Upper lobe of left lung (tissue), 6 donors: ENCODE data around the gene RIMS4. TPM values are rescaled to one million over a fixed set of nuclear protein-coding genes. Genes with fewer than 3 reads are reported as not detected.

ENCODE experiments used
- ATAC-seq, 2 donors: fragments of 200-7000 bp; cut with Tn5 transposase; one replicate each; pipeline ENCODE4 v1.9.1; 2022; ENCODE audit warnings: mild to moderate bottlenecking in 2 of 2, moderate library complexity in 2 of 2; ENCODE audit not compliant: low FRiP score in 2 of 2
- DNase-seq, 2 donors: peaks; one replicate each; pipeline ENCODE4 v3.0.0-alpha.2; 2019 to 2020
- H3K27ac ChIP-seq, 4 donors: fragments of 200-600 bp; sonication (generic); one replicate each; pipeline ENCODE4 v1.5.1; 2016 to 2019
- H3K27me3 ChIP-seq, 4 donors: fragments of 200-600 bp; sonication (generic); one replicate each; pipeline ENCODE4 v1.5.1; 2017 to 2019
- H3K36me3 ChIP-seq, 4 donors: fragments of 200-600 bp; sonication (generic); one replicate each; pipeline ENCODE4 v1.5.1; 2016 to 2019
- H3K4me1 ChIP-seq, 4 donors: fragments of 200-600 bp; sonication (generic); one replicate each; pipeline ENCODE4 v1.5.1; 2018 to 2019
- H3K4me3 ChIP-seq, 4 donors: fragments of 200-600 bp; sonication (generic); one replicate each; pipeline ENCODE4 v1.5.1; 2017 to 2019; ENCODE audit warnings: mild to moderate bottlenecking in 2 of 4, moderate library complexity in 1 of 4
- H3K9me3 ChIP-seq, 4 donors: fragments of 200-600 bp; sonication (generic); one replicate each; pipeline ENCODE4 v1.5.1; 2018 to 2019
- CTCF ChIP-seq, 6 experiments: fragments of 450-650 bp in 4 of 6; fragments of 200-600 bp in 2 of 6; sonication (generic) in 2 of 6; IDR thresholded peaks; one replicate each; pipeline ENCODE4 v1.5.1; 2016 to 2019; ENCODE audit warnings: antibody characterized with exemption in 6 of 6
- EP300 ChIP-seq, 4 donors: sonication (generic); formaldehyde crosslinking; IDR thresholded peaks; one replicate each; pipeline ENCODE4 v1.5.1; 2017; ENCODE audit warnings: antibody characterized with exemption in 4 of 4, control low read depth in 2 of 4
- POLR2A ChIP-seq, 4 donors: fragments of 450-650 bp; IDR thresholded peaks; one replicate each; pipeline ENCODE4 v1.5.1; 2016 to 2017; ENCODE audit warnings: antibody characterized with exemption in 4 of 4, mild to moderate bottlenecking in 2 of 4
- POLR2AphosphoS5 ChIP-seq, 2 donors: sonication (generic); formaldehyde crosslinking; IDR thresholded peaks; one replicate each; pipeline ENCODE4 v1.5.1; 2017; ENCODE audit warnings: antibody characterized with exemption in 2 of 2
- WGBS, 2 donors: methylation state at CpG; one replicate each; pipeline ENCODE4 v1.1.5; 2017 to 2018; 5-methylcytosine and 5-hydroxymethylcytosine counted together
- total RNA-seq, 6 donors: library from RNA; depleted of rRNA in 4 of 6; stranded (reverse); fragments of >200 nt in 4 of 6; gene quantifications; one replicate each; pipeline versions ENCODE4 v1.1.0 to v1.2.1, GENCODE V29; 2016 to 2021
- donor health status: DM: no; HTN: no; CAD: no; lungs with moderate emphysema.
- donor health status: DM: no; HTN: yes; CAD: no; lungs with severe emphysema.

The RIMS4 gene
- total RNA-seq: 1 to 10 TPM; 1.0 to 2.2 (median 2.1) TPM

- peaks cover 0 to 15% (median 6%) of the 10 kb centered on the region in 4 donors for H3K4me1 ChIP-seq
- peak within 1 kb of the TSS in 3 of 4 donors; percentile 34 to 44 (median 41) for H3K4me3 ChIP-seq
- DNase-seq (peak in 1 of 2 donors; percentile 81), ATAC-seq (no peak)
- peaks cover 0 to 12% (median 8%) of the 10 kb centered on the region in 4 donors for H3K9me3 ChIP-seq
- H3K36me3 ChIP-seq: no peaks in the 10 kb centered on the region
- no peak within 1 kb of the TSS for H3K27ac ChIP-seq
- H3K27me3 ChIP-seq: peaks cover 0 to 26% (median 11%) of the 10 kb centered on the region in 4 donors
- WGBS, 2 donors: 28 to 47% methylated on average over 10 to 14 of the region's 89 CpGs
- TF ChIP-seq POLR2A (IDR thresholded peaks at IDR 0.05): no peak
- no peak for TF ChIP-seq POLR2AphosphoS5 (IDR thresholded peaks at IDR 0.05)
- TF ChIP-seq CTCF (IDR thresholded peaks at IDR 0.05): no peak
Measured at GRCh38 chr20:44810391-44811149, at the start of gene RIMS4. TSS of gene RIMS4 (minus strand) at chr20:44810546. CDS start at chr20:44810271, 275 bp downstream.

- no peak overlapping the region for H3K27ac ChIP-seq
- H3K4me3 ChIP-seq: no peak overlapping the region
- no peaks in the 10 kb centered on the region for H3K27me3 ChIP-seq
- no peak for DNase-seq
- TF ChIP-seq POLR2AphosphoS5 (IDR thresholded peaks at IDR 0.05) (no peak), POLR2A (IDR thresholded peaks at IDR 0.05) (no peak)
- H3K9me3 ChIP-seq: no peaks in the 10 kb centered on the region
- H3K36me3 ChIP-seq: no peaks in the 10 kb centered on the region
- ATAC-seq: no peak
- peaks cover 0 to 2% (median 0%) of the 10 kb centered on the region in 4 donors for H3K4me1 ChIP-seq
Measured at GRCh38 chr20:44858606-44859360, 48.4 kb upstream of the RIMS4 start.

- H3K27me3 ChIP-seq: no peaks in the 10 kb centered on the region
- WGBS, 2 donors: 87 to 94% methylated on average over 6 of the region's 6 CpGs
- H3K9me3 ChIP-seq: no peaks in the 10 kb centered on the region
- H3K27ac ChIP-seq: no peak overlapping the region
- H3K4me3 ChIP-seq: no peak overlapping the region
- DNase-seq (no peak), ATAC-seq (no peak)
- H3K4me1 ChIP-seq: peaks cover 0 to 2% (median 0%) of the 10 kb centered on the region in 4 donors
- TF ChIP-seq CTCF (IDR thresholded peaks at IDR 0.05) (no peak), POLR2A (IDR thresholded peaks at IDR 0.05) (no peak), POLR2AphosphoS5 (IDR thresholded peaks at IDR 0.05) (no peak), EP300 (IDR thresholded peaks at IDR 0.05) (no peak)
- H3K36me3 ChIP-seq: no peaks in the 10 kb centered on the region
Measured at GRCh38 chr20:44856856-44857448, 46.6 kb upstream of the RIMS4 start.

GRCh38 chr20:44856442-44856841 lies 46.1 kb upstream of the RIMS4 start:
- DNase-seq (no peak), ATAC-seq (no peak)
- TF ChIP-seq POLR2A (IDR thresholded peaks at IDR 0.05) (no peak), CTCF (IDR thresholded peaks at IDR 0.05) (no peak), EP300 (IDR thresholded peaks at IDR 0.05) (no peak), POLR2AphosphoS5 (IDR thresholded peaks at IDR 0.05) (no peak)
- no peak overlapping the region for H3K4me3 ChIP-seq
- no peaks in the 10 kb centered on the region for H3K9me3 ChIP-seq
- H3K4me1 ChIP-seq: peaks cover 0 to 2% (median 0%) of the 10 kb centered on the region in 4 donors
- no peaks in the 10 kb centered on the region for H3K27me3 ChIP-seq
- 75 to 76% methylated on average over 2 of the region's 2 CpGs for WGBS, 2 donors
- H3K36me3 ChIP-seq: no peaks in the 10 kb centered on the region
- H3K27ac ChIP-seq: no peak overlapping the region

- no peak overlapping the region for H3K4me3 ChIP-seq
- DNase-seq (no peak), ATAC-seq (no peak)
- TF ChIP-seq CTCF (IDR thresholded peaks at IDR 0.05): no peak
- no peak for TF ChIP-seq POLR2A (IDR thresholded peaks at IDR 0.05)
- TF ChIP-seq POLR2AphosphoS5 (IDR thresholded peaks at IDR 0.05): no peak
- TF ChIP-seq EP300 (IDR thresholded peaks at IDR 0.05): no peak
- H3K4me1 ChIP-seq: no peaks in the 10 kb centered on the region
- WGBS, 2 donors: 51 to 61% methylated on average over 3 of the region's 3 CpGs
- H3K27ac ChIP-seq: no peak overlapping the region
- H3K9me3 ChIP-seq: no peaks in the 10 kb centered on the region
- no peaks in the 10 kb centered on the region for H3K36me3 ChIP-seq
- no peaks in the 10 kb centered on the region for H3K27me3 ChIP-seq
Measured at GRCh38 chr20:44851545-44851944, 41.2 kb upstream of the RIMS4 start.
